ENCODE data around the gene TMEM44.
A peak's percentile ranks its signal among the peaks of the same experiment; 100 is the strongest.

The TMEM44 gene

GRCh38 chr3:194562986-194563385, 70.2 kb downstream of the TMEM44 start:
- DNase-seq (ENCODE audit: low read depth in 2 of 2), result no peak
- TF ChIP-seq CTCF (IDR thresholded peaks at IDR 0.05; ENCODE audit: low read depth, low read length), result no peak
- no peak overlapping the region for H3K4me3 ChIP-seq (replicated peaks in 1 of 2; ENCODE audit: low read depth in 2 of 2, low read length in 2 of 2)

- H3K4me3 ChIP-seq (replicated peaks in 1 of 2; ENCODE audit: low read depth in 2 of 2, low read length in 2 of 2), result no peak overlapping the region
- no peak for TF ChIP-seq CTCF (IDR thresholded peaks at IDR 0.05; ENCODE audit: low read depth, low read length)
- DNase-seq (ENCODE audit: low read depth in 2 of 2), result peak; percentile 81 to 82
Measured at GRCh38 chr3:194561306-194561974, 71.8 kb downstream of the TMEM44 start.

- no peak overlapping the region for H3K4me3 ChIP-seq (replicated peaks in 1 of 2; ENCODE audit: low read depth in 2 of 2, low read length in 2 of 2)
- DNase-seq (ENCODE audit: low read depth in 2 of 2), result no peak
- no peak for TF ChIP-seq CTCF (IDR thresholded peaks at IDR 0.05; ENCODE audit: low read depth, low read length)
Measured at GRCh38 chr3:194560047-194560446, 73.2 kb downstream of the TMEM44 start.

GRCh38 chr3:194559530-194559929, 73.7 kb downstream of the TMEM44 start:
- no peak for TF ChIP-seq CTCF (IDR thresholded peaks at IDR 0.05; ENCODE audit: low read depth, low read length)
- DNase-seq (ENCODE audit: low read depth in 2 of 2), result no peak
- H3K4me3 ChIP-seq (replicated peaks in 1 of 2; ENCODE audit: low read depth in 2 of 2, low read length in 2 of 2), result no peak overlapping the region

- H3K4me3 ChIP-seq (replicated peaks in 1 of 2; ENCODE audit: low read depth in 2 of 2, low read length in 2 of 2), result no peak overlapping the region
- TF ChIP-seq CTCF (IDR thresholded peaks at IDR 0.05; ENCODE audit: low read depth, low read length), result no peak
- DNase-seq (ENCODE audit: low read depth in 2 of 2), result peak; percentile 26 to 62
Measured at GRCh38 chr3:194556086-194557056, 76.8 kb downstream of the TMEM44 start.

- no peak for DNase-seq (ENCODE audit: low read depth in 2 of 2)
- no peak for TF ChIP-seq CTCF (IDR thresholded peaks at IDR 0.05; ENCODE audit: low read depth, low read length)
- no peak overlapping the region for H3K4me3 ChIP-seq (replicated peaks in 1 of 2; ENCODE audit: low read depth in 2 of 2, low read length in 2 of 2)
Measured at GRCh38 chr3:194555175-194556062, 77.8 kb downstream of the TMEM44 start.

All from cardiac fibroblast (primary cell).